Duodenal mucosa (tissue), 2 donors: ENCODE measurements around the gene CTSA.
"Not testable (repeated sequence)": the region's sequence is repeated elsewhere in the genome, so short reads cannot be mapped to it uniquely, and the experiment has no call there.

Experiments used
- H3K27ac ChIP-seq: one replicate; pipeline ENCODE4 v1.7.0; 2013; ENCODE audit warnings: low read depth, low read length
- H3K27me3 ChIP-seq, 2 donors: one replicate each; pipeline ENCODE4 v1.7.0; 2013; ENCODE audit warnings: low read length in 2 of 2, control low read depth in 1 of 2; ENCODE audit not compliant: insufficient read depth in 2 of 2, control insufficient read depth in 1 of 2
- H3K36me3 ChIP-seq, 2 donors: one replicate each; pipeline ENCODE4 v1.7.0; 2013; ENCODE audit warnings: low read length in 2 of 2, control low read depth in 1 of 2; ENCODE audit not compliant: insufficient read depth in 2 of 2, control insufficient read depth in 1 of 2
- H3K4me1 ChIP-seq, 2 donors: one replicate each; pipeline ENCODE4 v1.7.0; 2013; ENCODE audit warnings: low read length in 2 of 2, control low read depth in 1 of 2; ENCODE audit not compliant: insufficient read depth in 2 of 2, control insufficient read depth in 1 of 2
- H3K4me3 ChIP-seq, 2 donors: one replicate each; pipeline ENCODE4 v1.7.0; 2013; ENCODE audit warnings: low read length in 2 of 2, low read depth in 1 of 2
- H3K9ac ChIP-seq, 2 donors: one replicate each; pipeline ENCODE4 v1.7.0; 2013; ENCODE audit warnings: low read length in 2 of 2, low read depth in 1 of 2
- H3K9me3 ChIP-seq, 2 donors: one replicate each; pipeline ENCODE4 v1.7.0; 2013; ENCODE audit warnings: low read length in 2 of 2, control low read depth in 1 of 2; ENCODE audit not compliant: control insufficient read depth in 1 of 2

CTSA gene

DNA sequence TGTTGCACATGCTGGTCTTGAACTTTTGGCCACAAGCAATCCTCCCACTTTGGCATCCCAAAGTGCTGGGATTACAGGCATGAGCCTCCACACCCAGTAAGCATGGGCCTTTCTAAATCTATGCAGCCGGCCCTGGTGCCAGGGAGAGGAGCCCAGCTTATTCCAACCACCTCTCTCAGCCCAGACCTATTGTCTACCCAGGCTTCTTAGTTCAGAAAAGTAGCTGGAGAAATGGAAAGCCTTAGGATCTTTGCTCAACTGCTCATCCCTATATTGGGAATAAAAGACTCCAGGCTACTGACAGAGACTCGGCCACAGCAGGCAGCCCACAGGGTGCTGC, 35.6 kb downstream of the CTSA start:
- Histone ChIP-seq H3K27me3 (no peaks in the 10 kb centered on the region), H3K4me3 (no peak overlapping the region), H3K36me3 (no peaks in the 10 kb centered on the region), H3K9ac (no peak overlapping the region), H3K9me3 (no peaks in the 10 kb centered on the region), H3K4me1 (peaks cover 0 to 6% of the 10 kb centered on the region in 2 donors), H3K27ac (no peak overlapping the region)

DNA sequence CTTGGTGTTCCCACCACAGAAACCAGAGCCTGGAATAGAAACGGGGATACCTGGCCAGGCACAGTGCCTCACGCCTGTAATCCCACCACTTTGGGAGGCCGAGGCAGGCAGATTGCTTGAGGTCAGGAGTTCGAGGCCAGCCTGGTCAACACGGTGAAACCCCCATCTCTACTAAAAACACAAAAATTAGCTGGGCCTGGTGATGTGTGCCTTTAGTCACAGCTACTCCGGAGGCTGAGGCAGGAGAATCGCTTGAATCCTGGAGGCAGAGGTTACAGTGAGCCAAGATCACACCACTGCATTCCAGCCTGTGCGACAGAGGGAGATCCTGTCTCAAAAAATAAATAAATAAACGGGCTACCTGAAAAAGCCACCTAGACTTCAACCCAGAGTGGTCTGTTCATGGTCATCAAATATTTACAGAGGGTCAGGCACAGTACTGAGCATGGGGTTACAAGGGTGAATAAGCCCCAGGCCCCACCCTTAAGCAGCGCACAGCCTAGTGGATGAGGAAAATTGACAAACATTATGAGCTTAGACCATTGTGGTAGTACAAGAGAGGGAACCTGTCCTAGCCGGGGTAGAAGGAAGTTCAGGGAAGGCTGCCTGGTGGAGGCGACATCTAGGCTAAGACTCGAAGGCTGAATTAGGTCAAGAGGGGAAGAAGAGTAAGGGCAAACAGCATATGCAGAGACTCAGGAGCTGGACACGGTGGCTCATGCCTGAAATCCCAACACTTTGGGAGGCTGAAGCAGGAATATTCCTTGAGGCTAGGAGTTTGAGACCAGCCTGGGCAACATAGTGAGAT, 36.1 kb downstream of the CTSA start:
- Histone ChIP-seq H3K36me3 (no peaks in the 10 kb centered on the region), H3K27me3 (no peaks in the 10 kb centered on the region), H3K27ac (no peak overlapping the region), H3K4me1 (peaks cover 0 to 6% of the 10 kb centered on the region in 2 donors), H3K4me3 (no peak overlapping the region), H3K9ac (no peak overlapping the region), H3K9me3 (no peaks in the 10 kb centered on the region)

DNA sequence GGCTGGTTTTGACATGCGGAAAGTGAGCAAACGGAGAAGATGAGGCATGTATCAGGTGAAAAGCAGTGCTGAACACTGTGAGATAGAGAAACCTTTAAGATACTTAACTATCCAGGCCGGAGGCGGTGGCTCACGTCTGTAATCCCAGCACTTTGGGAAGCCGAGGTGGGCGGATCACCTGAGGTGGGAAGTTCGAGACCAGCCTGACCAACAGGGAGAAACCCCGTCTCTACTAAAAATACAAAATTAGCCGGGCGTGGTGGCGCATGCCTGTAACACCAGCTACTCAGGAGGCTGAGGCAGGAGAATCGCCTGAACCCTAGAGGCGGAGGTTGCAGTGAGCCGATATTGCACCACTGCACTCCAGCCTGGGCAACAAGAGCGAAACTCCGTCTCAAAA, 40.5 kb downstream of the CTSA start:
- H3K9me3 ChIP-seq, H3K9ac ChIP-seq: not testable (repeated sequence)
- H3K4me1 ChIP-seq, result peaks cover 3 to 12% of the 10 kb centered on the region in 2 donors

GRCh38 chr20:45933266-45934045, 42.3 kb downstream of the CTSA start:
- H3K4me3 ChIP-seq, result peak overlapping the region; percentile 83 to 94
- H3K36me3 ChIP-seq, result peaks cover 12 to 18% of the 10 kb centered on the region in 2 donors
- H3K9ac ChIP-seq, result peak overlapping the region; percentile 83 to 100
- H3K9me3 ChIP-seq, result no peaks in the 10 kb centered on the region
- no peak overlapping the region for H3K27ac ChIP-seq
- H3K27me3 ChIP-seq, result no peaks in the 10 kb centered on the region
- peaks cover 3 to 12% of the 10 kb centered on the region in 2 donors for H3K4me1 ChIP-seq

More for the DNA sequence above, 40.5 kb downstream of the CTSA start:
- not testable (repeated sequence) for H3K27ac ChIP-seq, H3K36me3 ChIP-seq, H3K27me3 ChIP-seq, H3K4me3 ChIP-seq

- no peaks in the 10 kb centered on the region for H3K27me3 ChIP-seq
- H3K9ac ChIP-seq, result peak overlapping the region; percentile 83 to 100
- no peaks in the 10 kb centered on the region for H3K9me3 ChIP-seq
- peak overlapping the region; percentile 83 to 94 for H3K4me3 ChIP-seq
- H3K4me1 ChIP-seq, result peaks cover 3 to 12% of the 10 kb centered on the region in 2 donors
- peak overlapping the region; percentile 98 for H3K27ac ChIP-seq
- H3K36me3 ChIP-seq, result peaks cover 18 to 24% of the 10 kb centered on the region in 2 donors
Observed at GRCh38 chr20:45934046-45934585, 43.0 kb downstream of the CTSA start.

DNA sequence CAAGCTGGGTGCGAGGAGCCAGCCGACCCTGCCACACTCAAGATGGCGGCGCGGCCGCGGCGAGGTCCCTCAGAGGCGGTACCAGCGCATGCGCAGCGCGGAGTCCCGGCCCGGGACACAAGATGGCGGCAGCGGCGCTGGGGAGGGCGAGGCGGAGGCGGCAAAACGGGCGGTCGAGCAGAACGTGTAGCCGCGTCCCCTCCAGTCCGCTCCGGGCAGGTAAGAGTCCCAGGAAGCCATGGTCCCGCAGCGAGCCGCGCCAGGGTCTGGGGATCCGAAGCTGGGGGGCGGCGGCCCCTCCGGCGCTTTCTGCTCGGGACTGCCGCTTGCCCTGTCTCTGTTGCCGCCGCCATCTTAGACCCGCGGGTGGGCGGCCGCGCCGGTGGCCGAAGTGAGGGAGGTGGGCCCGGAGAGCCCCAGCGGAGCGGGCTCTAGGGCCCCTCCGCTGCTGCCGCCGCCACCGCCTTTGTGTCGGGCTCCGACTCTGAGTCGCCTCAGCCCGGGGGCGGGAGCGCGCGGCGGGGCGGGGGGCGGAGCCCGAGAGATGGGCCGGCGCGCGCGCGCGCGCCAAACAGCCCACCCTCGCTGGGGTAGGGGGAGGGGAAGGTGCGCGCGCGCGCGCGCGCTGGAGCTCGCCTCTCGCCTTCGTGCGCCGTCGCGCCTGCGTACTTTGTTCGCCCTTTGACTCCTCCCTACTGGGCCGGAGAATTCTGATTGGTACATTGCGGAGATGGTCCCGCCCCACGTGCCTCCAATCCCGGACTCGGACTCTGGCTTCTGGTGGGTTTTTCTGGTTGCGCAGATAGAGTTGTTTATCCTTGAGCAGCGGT, 43.7 kb downstream of the CTSA start, which contains the start of gene PCIF1:
TSS of gene PCIF1 (plus strand) at position 98 of the 830 bp plus-strand sequence. CDS start 4,317 bp downstream, outside the sequence.
- H3K27ac ChIP-seq, result peak within 1 kb of the TSS; percentile 98
- H3K4me1 ChIP-seq, result peaks cover 3 to 12% of the 10 kb centered on the region in 2 donors
- H3K4me3 ChIP-seq, result peak within 1 kb of the TSS; percentile 94 to 98
- peaks cover 25 to 31% of the 10 kb centered on the region in 2 donors for H3K36me3 ChIP-seq
- no peaks in the 10 kb centered on the region for H3K9me3 ChIP-seq
- H3K9ac ChIP-seq, result peak within 1 kb of the TSS; percentile 83 to 100
- H3K27me3 ChIP-seq, result no peaks in the 10 kb centered on the region

GRCh38 chr20:45935416-45936046, 44.4 kb downstream of the CTSA start:
- H3K9me3 ChIP-seq, result no peaks in the 10 kb centered on the region
- H3K4me1 ChIP-seq, result peaks cover 3 to 12% of the 10 kb centered on the region in 2 donors
- H3K27ac ChIP-seq, result peak overlapping the region; percentile 53
- peak overlapping the region; percentile 94 to 98 for H3K4me3 ChIP-seq
- H3K36me3 ChIP-seq, result peaks cover 32 to 39% of the 10 kb centered on the region in 2 donors
- H3K9ac ChIP-seq, result peak overlapping the region; percentile 72 to 74
- H3K27me3 ChIP-seq, result no peaks in the 10 kb centered on the region

DNA sequence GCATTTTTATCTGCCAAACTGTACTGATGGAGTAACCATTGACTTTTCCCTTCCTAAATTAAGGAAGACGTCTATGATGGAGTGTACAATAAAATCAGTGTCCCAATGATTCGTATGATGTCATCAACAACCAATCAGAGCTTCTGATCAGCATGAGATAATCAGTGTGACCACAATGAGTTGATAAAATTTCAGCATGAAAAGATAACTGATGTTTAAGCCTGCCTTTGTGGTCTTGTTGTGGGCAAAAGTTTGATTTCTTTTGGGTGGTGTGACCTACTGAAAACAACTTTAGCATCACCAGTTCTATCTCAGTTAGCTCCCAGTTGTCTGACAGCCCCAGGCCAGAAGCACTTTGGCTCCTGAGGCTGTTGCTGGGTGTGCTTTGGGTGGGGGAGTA, 46.6 kb downstream of the CTSA start:
- Histone ChIP-seq H3K27ac (no peak overlapping the region), H3K36me3 (peaks cover 38 to 56% of the 10 kb centered on the region in 2 donors)

GRCh38 chr20:45938727-45939438, 47.7 kb downstream of the CTSA start:
- Histone ChIP-seq H3K9ac (no peak overlapping the region), H3K27ac (no peak overlapping the region), H3K36me3 (peaks cover 49 to 68% of the 10 kb centered on the region in 2 donors), H3K4me3 (no peak overlapping the region), H3K27me3 (no peaks in the 10 kb centered on the region), H3K4me1 (peaks cover 3 to 4% of the 10 kb centered on the region in 2 donors), H3K9me3 (no peaks in the 10 kb centered on the region)

More for the DNA sequence above, 46.6 kb downstream of the CTSA start:
- Histone ChIP-seq H3K4me3 (no peak overlapping the region), H3K27me3 (no peaks in the 10 kb centered on the region), H3K4me1 (peaks cover 3 to 12% of the 10 kb centered on the region in 2 donors), H3K9ac (no peak overlapping the region), H3K9me3 (no peaks in the 10 kb centered on the region)
